Calu3 (cell line): ENCODE data around the gene MOSPD2. TPM values are rescaled to one million over a fixed set of nuclear protein-coding genes. Genes with fewer than 3 reads are reported as not detected.

Experiments
- BruUV-seq: library from RNA; stranded (reverse); fragments of 400-500 nt; replicated peaks from 2 replicates; lab custom pipeline; 2021; lab: Mats Ljungman, UMichigan
- CTCF ChIA-PET: fragments of 300-600 bp; sonication (Branson Sonifier 250); formaldehyde crosslinking; loops from one replicate; lab custom pipeline; 2022; ENCODE audit warnings: antibody characterized with exemption; lab: Charles Lee
- DNase-seq: peaks from one replicate; pipeline ENCODE4 v3.0.0; 2022
- H3K27ac Mint-ChIP-seq: one replicate; pipeline ENCODE4 v1.8.0; 2022; ENCODE audit warnings: mixed read lengths; ENCODE audit not compliant: unreplicated experiment
- H3K27me3 Mint-ChIP-seq: one replicate; pipeline ENCODE4 v1.8.0; 2022; ENCODE audit warnings: mixed read lengths; ENCODE audit not compliant: unreplicated experiment
- H3K36me3 Mint-ChIP-seq: one replicate; pipeline ENCODE4 v1.8.0; 2022; ENCODE audit warnings: mild to moderate bottlenecking, moderate library complexity, mixed read lengths; ENCODE audit not compliant: insufficient read depth, unreplicated experiment
- H3K4me1 Mint-ChIP-seq: one replicate; pipeline ENCODE4 v1.8.0; 2022; ENCODE audit warnings: mild to moderate bottlenecking, low read depth, mixed read lengths; ENCODE audit not compliant: unreplicated experiment
- H3K4me3 Mint-ChIP-seq: one replicate; pipeline ENCODE4 v1.8.0; 2022; ENCODE audit warnings: mild to moderate bottlenecking, low read depth, moderate library complexity, mixed read lengths; ENCODE audit not compliant: unreplicated experiment
- H3K9me3 Mint-ChIP-seq: one replicate; pipeline ENCODE4 v1.8.0; 2022; ENCODE audit warnings: low read depth, mixed read lengths; ENCODE audit not compliant: unreplicated experiment
- CTCF ChIP-seq: fragments of 200-600 bp; IDR thresholded peaks from one replicate; pipeline ENCODE4 v1.8.0; 2022; ENCODE audit warnings: antibody characterized with exemption; ENCODE audit not compliant: unreplicated experiment
- intact Hi-C: fragments of 100-400 bp; cut with micrococcal nuclease; formaldehyde crosslinking; loops from one replicate; pipeline ENCODE4 v1.10.0; 2022; ENCODE audit not compliant: unreplicated experiment
- total RNA-seq: library from RNA; stranded (reverse); gene quantifications from 2 replicates; pipeline ENCODE4 v1.2.3, GENCODE V29; 2022

The MOSPD2 gene
- total RNA-seq, 1 experiment from 2014 or later = 20.4 TPM

DNA sequence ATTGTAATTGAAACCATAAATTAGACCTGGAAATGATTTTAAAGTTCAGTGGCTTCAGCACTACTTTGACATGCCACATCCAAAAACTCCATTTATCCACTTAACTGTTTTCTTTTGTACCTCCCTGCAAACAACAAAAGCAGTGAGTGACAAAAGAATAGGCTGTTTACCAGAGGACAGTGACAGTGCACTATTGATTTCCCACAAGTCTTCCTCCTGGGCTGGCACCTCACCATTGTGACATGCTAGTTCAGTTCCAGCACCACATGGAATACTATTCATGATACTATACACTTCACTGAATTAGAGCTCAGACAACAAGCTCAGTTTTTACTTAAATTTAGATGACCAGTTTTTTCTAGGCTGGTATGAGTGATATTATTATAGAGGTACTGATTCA lies 29.3 kb downstream of the MOSPD2 start:
- H3K4me1 Mint-ChIP-seq = no peaks in the 10 kb centered on the region
- no peak for TF ChIP-seq CTCF
- intact Hi-C loops = no loop called here
- CTCF ChIA-PET = no interaction called here
- H3K9me3 Mint-ChIP-seq = no peaks in the 10 kb centered on the region
- H3K36me3 Mint-ChIP-seq = peaks cover 6% of the 10 kb centered on the region
- no peaks in the 10 kb centered on the region for H3K27me3 Mint-ChIP-seq
- H3K4me3 Mint-ChIP-seq = no peak overlapping the region
- DNase-seq = no peak
- H3K27ac Mint-ChIP-seq = no peak overlapping the region
- BruUV-seq = no TSS peak

- peaks cover 6% of the 10 kb centered on the region for H3K36me3 Mint-ChIP-seq
- BruUV-seq = no TSS peak
- TF ChIP-seq CTCF = no peak
- H3K4me1 Mint-ChIP-seq = no peaks in the 10 kb centered on the region
- intact Hi-C loops = no loop called here
- no peaks in the 10 kb centered on the region for H3K9me3 Mint-ChIP-seq
- no peaks in the 10 kb centered on the region for H3K27me3 Mint-ChIP-seq
- CTCF ChIA-PET = no interaction called here
- DNase-seq = no peak
- no peak overlapping the region for H3K4me3 Mint-ChIP-seq
- H3K27ac Mint-ChIP-seq = no peak overlapping the region
These were observed 30.7 kb downstream of the MOSPD2 start for GRCh38 chrX:14903891-14904290.

- intact Hi-C loops = no loop called here
- no peak for DNase-seq
- H3K4me3 Mint-ChIP-seq = no peak overlapping the region
- no peaks in the 10 kb centered on the region for H3K4me1 Mint-ChIP-seq
- CTCF ChIA-PET = no interaction called here
- H3K27ac Mint-ChIP-seq = no peak overlapping the region
- H3K36me3 Mint-ChIP-seq = peaks cover 4% of the 10 kb centered on the region
- H3K27me3 Mint-ChIP-seq = no peaks in the 10 kb centered on the region
- H3K9me3 Mint-ChIP-seq = no peaks in the 10 kb centered on the region
- no peak for TF ChIP-seq CTCF
- no TSS peak for BruUV-seq
These were observed 40.0 kb downstream of the MOSPD2 start for GRCh38 chrX:14913241-14913640.

- Mint-ChIP-seq H3K4me3 (no peak overlapping the region), H3K27me3 (no peaks in the 10 kb centered on the region), H3K9me3 (no peaks in the 10 kb centered on the region), H3K27ac (no peak overlapping the region), H3K4me1 (no peaks in the 10 kb centered on the region), H3K36me3 (peaks cover 4% of the 10 kb centered on the region)
- intact Hi-C loops = no loop called here
- BruUV-seq = no TSS peak
- CTCF ChIA-PET = no interaction called here
- TF ChIP-seq CTCF = no peak
- no peak for DNase-seq
These were observed 42.4 kb downstream of the MOSPD2 start for GRCh38 chrX:14915596-14915995.
